ENCODE results near the gene NINL. TPM values are rescaled to one million over a fixed set of nuclear protein-coding genes. Genes with fewer than 3 reads are reported as not detected.
A peak's percentile ranks its signal among the peaks of the same experiment; 100 is the strongest.

Gene NINL
- total RNA-seq, 1 experiment from 2014 or later = 9.6 TPM

DNA sequence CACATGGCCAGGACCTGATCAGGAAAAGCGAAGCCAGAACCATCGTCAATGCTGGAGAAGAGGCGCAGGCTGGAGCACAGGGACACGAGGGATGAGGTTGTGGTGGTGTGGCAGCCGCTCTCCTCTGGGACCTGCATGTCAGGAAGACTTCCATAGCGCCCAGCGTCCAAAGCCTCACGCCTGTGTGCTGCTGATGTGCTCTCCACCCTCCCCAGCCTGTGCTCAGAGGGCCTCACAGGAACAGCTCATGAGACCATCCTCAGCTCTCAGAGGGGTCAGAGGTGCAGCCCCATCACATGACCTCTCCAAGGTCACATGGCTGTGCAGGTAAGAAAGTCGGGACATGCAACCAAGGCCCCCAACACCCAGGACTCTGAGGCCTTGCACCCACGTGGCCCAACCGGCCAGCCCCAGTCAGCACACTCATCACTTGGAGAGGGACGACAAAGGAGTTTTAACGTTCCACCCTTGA lies 84.4 kb downstream of the NINL start:
- no peak for DNase-seq (ENCODE audit: low read depth)

DNA sequence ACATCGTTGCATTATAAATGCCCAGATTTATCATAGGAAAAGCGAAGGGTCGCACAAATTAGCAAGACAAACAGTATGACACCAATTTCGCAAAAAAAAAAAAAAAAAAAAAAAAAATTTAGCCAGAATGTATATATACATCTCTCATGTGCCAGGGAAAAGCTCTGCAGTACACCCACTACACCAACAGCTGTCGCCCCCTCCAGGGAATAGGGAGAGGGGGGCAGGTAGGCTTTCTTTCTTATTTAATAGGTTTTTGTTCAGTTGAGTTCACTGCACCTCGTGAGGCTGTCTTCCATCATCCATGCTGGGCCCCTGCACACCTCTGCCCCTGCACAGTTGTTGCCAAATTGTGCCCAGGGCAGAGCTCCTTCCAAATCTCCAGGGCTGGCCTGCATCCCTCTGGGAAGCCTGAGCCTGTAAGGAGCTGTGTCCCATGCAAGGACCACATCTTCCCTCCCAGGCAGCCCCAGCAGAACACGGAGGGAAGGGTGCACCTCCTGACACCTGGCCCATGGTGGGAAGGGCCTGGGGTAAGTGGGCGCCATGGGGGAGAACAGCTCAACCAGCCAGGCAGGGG lies 85.4 kb downstream of the NINL start:
- DNase-seq (ENCODE audit: low read depth) = no peak

DNA sequence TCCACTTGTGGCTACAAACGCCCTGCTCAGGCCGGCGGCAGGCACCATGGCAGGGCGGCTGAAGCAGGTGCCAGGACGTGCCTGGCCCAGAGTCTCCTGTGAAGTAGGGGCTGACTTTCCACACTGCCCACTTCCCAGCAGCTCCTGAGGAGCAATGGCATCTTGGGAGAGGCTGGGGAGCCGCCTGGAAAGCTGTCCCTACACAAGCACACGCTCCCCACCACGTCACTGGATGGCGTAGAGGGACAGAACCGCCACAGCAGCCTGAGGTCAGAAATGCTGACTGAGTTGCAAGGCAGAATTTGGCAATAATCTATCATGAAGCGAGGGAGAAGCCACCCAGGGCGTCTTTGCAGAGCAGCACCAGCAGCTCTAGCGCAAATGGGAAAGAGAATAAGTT lies 86.3 kb downstream of the NINL start:
- DNase-seq (ENCODE audit: low read depth) = no peak

GRCh38 chr20:25498280-25498606 lies 87.1 kb downstream of the NINL start:
- no peak for DNase-seq (ENCODE audit: low read depth)

DNA sequence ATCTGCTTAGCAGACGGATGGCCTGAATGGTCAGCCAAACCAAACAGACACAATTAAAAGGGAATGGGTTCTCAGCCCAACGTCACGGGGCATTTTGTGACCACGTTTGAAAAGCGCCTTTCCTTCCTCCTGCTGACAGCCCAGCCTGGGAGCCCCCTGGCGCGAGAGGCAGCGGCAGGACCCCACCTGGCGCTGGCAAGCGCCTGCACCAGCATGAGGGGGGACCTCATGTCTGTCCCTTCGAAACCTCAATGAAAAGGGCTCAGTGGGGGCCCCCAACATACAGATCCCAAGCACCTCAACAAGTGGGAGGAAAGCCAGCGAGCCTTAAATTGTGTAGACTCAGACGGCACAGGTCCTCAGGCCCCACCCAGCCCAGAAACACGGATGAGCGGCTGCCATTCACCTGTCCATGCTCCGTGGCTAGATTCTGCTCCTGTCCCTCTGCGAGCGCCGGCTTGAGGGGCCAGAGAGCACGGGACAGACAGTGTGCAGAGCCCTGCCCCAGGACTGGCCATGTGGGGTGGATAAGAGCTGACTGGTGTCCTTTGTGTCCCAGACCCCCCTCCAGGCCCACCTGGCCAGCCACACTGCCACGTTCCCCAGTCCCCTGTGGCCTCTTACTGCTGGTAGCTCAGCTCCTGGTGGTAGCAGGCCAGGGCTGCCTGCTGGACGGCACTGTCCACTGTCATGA lies 87.6 kb downstream of the NINL start:
- no peak for DNase-seq (ENCODE audit: low read depth)

- DNase-seq (ENCODE audit: low read depth) = peak; percentile 96
Measured at GRCh38 chr20:25496968-25497401, 88.3 kb downstream of the NINL start.

DNA sequence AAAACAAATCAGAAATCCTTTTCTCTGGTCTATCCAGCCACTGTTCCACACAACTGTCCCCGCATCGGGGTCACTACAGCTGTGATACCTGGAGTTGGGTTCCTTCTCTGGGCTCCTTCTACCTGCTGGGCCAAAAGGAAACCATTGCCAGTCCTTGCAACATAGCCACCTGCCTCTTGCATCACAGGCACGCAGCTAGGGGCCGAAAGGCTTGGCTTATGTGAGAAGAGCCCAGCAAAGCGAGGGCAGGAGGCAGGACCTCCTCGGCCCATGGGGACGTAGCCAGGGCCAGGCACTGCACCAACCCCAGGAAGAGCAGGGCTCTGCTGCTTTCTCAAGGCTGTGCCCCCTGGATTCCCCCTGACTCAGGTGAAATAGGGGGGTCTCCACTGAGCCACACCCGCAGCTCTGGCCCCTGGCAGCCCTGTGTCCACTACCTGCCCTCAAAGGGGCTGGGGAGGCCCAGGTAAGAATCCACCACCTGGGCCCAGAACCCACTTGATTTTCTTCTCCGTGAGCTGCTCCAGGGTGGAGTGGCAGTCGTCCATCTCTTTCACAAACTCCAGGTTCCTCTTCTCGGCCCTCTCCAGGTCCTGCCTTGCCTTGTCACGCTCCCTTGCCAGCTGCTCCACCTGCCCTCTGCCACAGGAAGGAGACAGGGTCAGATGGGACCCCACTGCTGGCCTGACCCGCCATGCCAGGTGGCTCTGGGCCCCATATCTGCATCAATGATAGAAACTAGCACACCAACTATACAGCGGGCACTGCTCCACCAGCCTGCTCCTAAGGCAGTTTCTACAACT lies 89.0 kb downstream of the NINL start:
- no peak for DNase-seq (ENCODE audit: low read depth)

DNA sequence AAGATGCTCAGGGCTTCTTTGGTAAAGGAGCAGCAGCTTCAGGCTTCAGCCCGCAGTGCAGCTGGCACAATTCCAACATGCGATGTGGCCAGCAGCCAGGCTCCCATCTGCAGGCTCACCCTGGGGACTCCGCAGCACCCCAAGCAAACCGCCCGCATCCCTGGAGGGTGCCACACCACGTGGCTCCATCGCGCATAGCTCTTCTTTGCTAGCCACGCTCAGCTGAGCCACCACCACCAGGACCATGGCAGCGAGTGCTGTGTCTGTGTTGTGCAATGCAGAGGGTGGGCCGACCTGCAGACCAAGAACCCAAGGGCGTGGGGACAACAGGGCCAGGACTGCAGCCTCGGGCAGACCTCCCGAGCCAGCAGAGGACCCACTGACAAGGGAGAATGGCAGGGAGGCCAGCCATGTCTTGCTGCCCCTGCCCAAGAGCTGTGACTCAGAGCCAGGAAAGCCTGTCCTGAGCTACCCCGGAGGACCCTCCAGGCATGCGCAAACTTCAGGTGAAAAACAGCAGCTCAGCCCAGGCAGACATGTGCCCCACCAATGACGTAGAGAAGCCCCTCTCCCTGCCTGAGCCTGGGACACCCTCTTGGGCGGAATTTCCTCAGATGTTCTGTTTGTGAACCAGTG lies 90.0 kb downstream of the NINL start:
- no peak for DNase-seq (ENCODE audit: low read depth)

DNA sequence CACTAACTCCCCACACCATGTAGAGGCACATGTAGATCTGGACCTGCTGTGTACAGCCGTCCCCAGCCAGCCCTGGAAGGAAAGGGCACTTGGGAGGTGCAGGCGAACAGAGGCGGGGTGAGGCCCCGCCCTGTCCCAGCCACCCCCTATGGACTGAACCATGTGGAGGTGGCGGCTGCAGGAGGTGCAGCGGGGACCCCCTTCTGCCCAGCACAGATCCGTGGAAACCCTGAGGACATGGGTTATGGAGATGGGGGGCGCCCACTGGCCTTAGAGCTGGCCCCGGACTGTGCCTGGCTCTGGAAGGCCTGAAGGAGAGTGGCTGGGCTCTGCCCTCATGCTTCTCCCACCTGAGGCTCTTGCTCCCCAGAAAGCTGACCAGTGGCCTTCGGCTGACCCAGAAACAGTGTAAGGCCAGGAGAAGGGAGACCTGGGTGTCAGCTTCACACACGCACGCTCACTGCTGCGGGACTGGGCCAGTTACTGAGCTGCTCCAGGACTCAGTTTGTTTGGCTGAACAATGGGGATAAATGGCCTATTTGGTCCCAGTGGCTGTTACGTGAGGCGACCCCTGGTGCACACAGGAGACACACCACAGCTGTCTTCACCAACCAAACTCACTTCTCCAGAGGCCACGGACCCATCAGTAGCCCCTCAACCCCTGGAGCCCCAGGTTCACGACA lies 90.7 kb downstream of the NINL start:
- DNase-seq (ENCODE audit: low read depth) = no peak

- DNase-seq (ENCODE audit: low read depth) = no peak
Measured at GRCh38 chr20:25493748-25494505, 91.4 kb downstream of the NINL start.

DNA sequence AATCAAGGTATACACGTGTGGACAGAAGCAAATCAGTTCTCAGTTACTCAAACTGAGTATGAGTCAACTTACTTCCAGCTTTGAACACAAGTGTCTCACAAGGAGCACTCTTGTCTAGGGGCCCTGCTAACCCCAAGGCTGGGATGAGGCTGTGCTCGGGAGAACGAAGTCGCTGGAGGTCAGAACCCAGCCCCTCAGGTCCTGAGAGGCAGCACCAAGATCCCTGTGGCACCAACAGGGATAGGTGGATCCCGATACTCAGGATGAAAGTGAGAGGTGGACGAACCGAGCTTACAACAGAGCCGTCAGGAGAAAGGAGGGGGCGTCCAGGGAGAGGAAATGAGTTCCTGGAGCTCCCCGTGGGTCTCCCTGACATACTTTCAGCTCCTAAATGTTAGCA lies 92.2 kb downstream of the NINL start:
- no peak for DNase-seq (ENCODE audit: low read depth)

DNA sequence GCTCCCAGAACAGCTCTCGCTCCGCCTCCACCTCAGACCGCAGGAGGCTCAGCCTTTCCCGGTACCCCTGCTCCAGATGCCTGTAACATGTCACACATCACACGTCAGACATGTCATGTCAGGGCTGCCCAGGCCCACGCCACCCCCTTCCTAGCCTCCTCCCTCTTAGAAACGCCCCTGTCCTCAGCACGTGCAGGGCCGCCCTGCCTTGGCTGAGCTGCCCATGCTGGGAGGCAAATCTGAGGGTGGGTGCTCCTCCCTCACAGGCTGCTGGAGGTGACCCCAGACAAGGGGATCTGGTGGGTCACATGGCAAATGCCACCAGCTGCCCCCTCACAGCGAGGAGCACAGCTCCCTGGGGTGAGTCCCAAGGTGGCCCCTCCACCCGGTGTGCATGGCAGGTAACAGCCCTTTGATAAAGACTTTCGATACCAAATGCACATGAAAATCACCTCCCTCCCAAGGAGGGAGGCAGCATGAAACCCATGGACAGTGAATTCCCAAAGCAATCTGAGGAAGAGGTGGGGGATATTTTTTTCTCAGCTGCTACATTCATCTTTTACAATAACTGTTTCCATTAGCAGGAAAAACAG lies 93.8 kb downstream of the NINL start:
- DNase-seq (ENCODE audit: low read depth) = no peak

- no peak for DNase-seq (ENCODE audit: low read depth)
Measured at GRCh38 chr20:25490656-25491445, 94.5 kb downstream of the NINL start.

- DNase-seq (ENCODE audit: low read depth) = no peak
Measured at GRCh38 chr20:25489221-25489871, 96.0 kb downstream of the NINL start.

GRCh38 chr20:25487975-25488374 lies 97.4 kb downstream of the NINL start:
- no peak for DNase-seq (ENCODE audit: low read depth)

DNA sequence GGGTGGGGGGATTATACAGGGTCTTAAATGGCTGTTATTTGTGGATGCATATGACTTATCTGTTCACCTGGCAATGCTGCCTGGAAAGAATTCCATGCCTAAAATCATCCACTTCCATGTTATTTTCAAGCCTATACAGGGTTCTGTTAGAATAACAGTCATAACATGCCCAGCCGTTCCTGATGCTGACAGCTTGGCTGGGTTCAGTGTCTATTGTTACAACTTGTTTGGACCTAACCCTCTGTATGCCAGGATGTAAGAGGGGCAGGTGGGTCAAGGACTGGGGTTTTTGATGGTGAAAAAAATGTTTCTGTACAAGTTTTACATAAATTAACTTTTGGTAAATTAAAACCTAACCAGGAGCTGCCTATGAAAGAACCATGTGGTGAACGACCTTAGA lies 98.0 kb downstream of the NINL start:
- DNase-seq (ENCODE audit: low read depth) = no peak

GRCh38 chr20:25486377-25486776 lies 99.0 kb downstream of the NINL start:
- DNase-seq (ENCODE audit: low read depth) = no peak

- DNase-seq (ENCODE audit: low read depth) = no peak
Measured at GRCh38 chr20:25485872-25486271, 99.5 kb downstream of the NINL start.

DNA sequence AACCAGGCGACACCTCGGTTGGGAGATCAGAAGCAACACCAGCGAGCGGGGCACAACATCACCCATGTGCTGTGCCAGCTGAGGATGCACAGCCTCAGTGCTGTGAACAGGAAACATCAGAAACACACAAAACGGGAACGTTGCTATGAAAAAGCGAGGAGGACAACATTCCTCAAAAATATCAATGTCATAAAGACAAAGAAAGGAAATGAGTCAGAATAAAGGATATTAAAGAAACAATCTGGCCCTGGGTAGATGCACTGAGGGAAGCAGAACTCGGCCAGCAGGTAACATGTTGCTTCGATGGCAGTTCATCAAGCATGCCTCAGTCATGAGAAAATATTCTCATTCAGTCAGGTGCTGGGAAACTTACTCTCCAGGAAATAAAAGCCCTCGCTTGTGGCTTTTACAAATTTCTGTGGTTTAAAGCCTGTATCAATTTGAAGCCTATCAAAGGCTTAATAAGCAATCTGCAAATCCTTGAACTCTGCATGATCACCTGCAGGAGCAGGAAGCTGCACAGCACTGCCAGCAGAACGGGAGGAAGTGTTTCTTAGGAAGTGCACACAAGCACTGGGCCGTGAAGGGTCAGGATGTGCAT lies 100.3 kb downstream of the NINL start:
- DNase-seq (ENCODE audit: low read depth) = no peak
